ENCODE results near the gene MS4A6E.

DNA sequence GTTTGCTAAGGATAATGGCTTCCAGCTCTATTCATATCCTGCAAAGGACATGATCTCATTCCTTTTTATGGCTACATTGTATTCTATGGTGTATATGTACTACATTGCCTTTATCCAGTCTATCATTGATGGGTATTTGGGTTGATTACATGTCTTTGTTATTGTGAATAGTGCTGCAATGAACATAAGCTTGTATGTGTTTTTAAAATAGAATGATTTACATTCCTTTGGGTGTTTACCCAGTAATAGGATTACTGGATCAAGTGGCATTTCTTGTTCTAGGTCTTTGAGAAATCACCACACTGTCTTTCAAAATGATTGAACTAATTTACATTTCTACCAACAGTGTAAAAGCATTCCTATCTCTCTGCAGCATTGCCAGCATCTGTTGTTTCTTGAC, 6.0 kb upstream of the MS4A6E start:
- TF ChIP-seq, protein P1, sequence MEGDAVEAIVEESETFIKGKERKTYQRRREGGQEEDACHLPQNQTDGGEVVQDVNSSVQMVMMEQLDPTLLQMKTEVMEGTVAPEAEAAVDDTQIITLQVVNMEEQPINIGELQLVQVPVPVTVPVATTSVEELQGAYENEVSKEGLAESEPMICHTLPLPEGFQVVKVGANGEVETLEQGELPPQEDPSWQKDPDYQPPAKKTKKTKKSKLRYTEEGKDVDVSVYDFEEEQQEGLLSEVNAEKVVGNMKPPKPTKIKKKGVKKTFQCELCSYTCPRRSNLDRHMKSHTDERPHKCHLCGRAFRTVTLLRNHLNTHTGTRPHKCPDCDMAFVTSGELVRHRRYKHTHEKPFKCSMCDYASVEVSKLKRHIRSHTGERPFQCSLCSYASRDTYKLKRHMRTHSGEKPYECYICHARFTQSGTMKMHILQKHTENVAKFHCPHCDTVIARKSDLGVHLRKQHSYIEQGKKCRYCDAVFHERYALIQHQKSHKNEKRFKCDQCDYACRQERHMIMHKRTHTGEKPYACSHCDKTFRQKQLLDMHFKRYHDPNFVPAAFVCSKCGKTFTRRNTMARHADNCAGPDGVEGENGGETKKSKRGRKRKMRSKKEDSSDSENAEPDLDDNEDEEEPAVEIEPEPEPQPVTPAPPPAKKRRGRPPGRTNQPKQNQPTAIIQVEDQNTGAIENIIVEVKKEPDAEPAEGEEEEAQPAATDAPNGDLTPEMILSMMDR (IDR thresholded peaks at IDR 0.05) = no peak
- TF ChIP-seq EZH2 (IDR thresholded peaks at IDR 0.05) (no peak), EZH2phosphoT487 (IDR thresholded peaks at IDR 0.05) (no peak)

Measured in neural progenitor cell (in vitro differentiated cells).